ENCODE measurements around the gene PLA1A. TPM values are rescaled to one million over a fixed set of nuclear protein-coding genes. Genes with fewer than 3 reads are reported as not detected.
A peak's percentile ranks its signal among the peaks of the same experiment; 100 is the strongest.
"Not testable (repeated sequence)": the region's sequence is repeated elsewhere in the genome, so short reads cannot be mapped to it uniquely, and the experiment has no call there.

The PLA1A gene
- total and polyA plus RNA-seq, 12 donors = 0.55 to 19.3 (median 1.9) TPM

GRCh38 chr3:119675188-119675874 lies 77.6 kb downstream of the PLA1A start:
- peaks cover 0 to 50% (median 17%) of the 10 kb centered on the region in 9 donors for H3K36me3 ChIP-seq
- no peaks in the 10 kb centered on the region for H3K27me3 ChIP-seq
- DNase-seq (no peak), ATAC-seq (no peak)
- H3K4me3 ChIP-seq = peak overlapping the region in 7 of 10 donors; percentile 55 to 81 (median 72)
- peaks cover 3 to 51% (median 37%) of the 10 kb centered on the region in 9 donors for H3K4me1 ChIP-seq
- intact Hi-C loops (cut with DNase I) = loop anchor here in 7 of 10 donors (2.0 to 10.0 kb wide), 11 partner anchors 78 to 401 kb away; partner anchors contain the start of genes PLA1A (in 2 of the 7), ADPRH (in 1 of the 7) and TIMMDC1 (in 1 of the 7)
- WGBS, 2 donors = 50 to 68% methylated on average over 5 of the region's 5 CpGs
- TF ChIP-seq CTCF (IDR thresholded peaks at IDR 0.05) = no peak
- no peaks in the 10 kb centered on the region for H3K9me3 ChIP-seq
- peak overlapping the region; percentile 89 to 98 (median 96) for H3K27ac ChIP-seq

- ATAC-seq (no peak), DNase-seq (no peak)
- WGBS, 2 donors = 27 to 35% methylated on average over 1 of the region's 1 CpG
- H3K4me3 ChIP-seq = peak overlapping the region; percentile 53 to 81 (median 70)
- no peaks in the 10 kb centered on the region for H3K9me3 ChIP-seq
- no peaks in the 10 kb centered on the region for H3K27me3 ChIP-seq
- no peak for TF ChIP-seq CTCF (IDR thresholded peaks at IDR 0.05)
- H3K36me3 ChIP-seq = peaks cover 0 to 44% (median 13%) of the 10 kb centered on the region in 9 donors
- peak overlapping the region; percentile 89 to 98 (median 96) for H3K27ac ChIP-seq
- intact Hi-C loops (cut with DNase I) = loop anchor here in 7 of 10 donors (2.0 to 10.0 kb wide), 11 partner anchors 79 to 401 kb away; partner anchors contain the start of genes PLA1A (in 2 of the 7), ADPRH (in 1 of the 7) and TIMMDC1 (in 1 of the 7)
- H3K4me1 ChIP-seq = peaks cover 4 to 50% (median 36%) of the 10 kb centered on the region in 9 donors
These were observed 78.3 kb downstream of the PLA1A start for GRCh38 chr3:119676020-119676419.

- Histone ChIP-seq H3K9me3 (no peaks in the 10 kb centered on the region), H3K27ac (peak within 1 kb of the TSS; percentile 89 to 98 (median 96)), H3K36me3 (peaks cover 0 to 34% (median 11%) of the 10 kb centered on the region in 9 donors), H3K27me3 (no peaks in the 10 kb centered on the region), H3K4me1 (peaks cover 6 to 45% (median 34%) of the 10 kb centered on the region in 9 donors), H3K4me3 (peak within 1 kb of the TSS; percentile 53 to 81 (median 70))
- TF ChIP-seq CTCF (IDR thresholded peaks at IDR 0.05) = no peak
- WGBS, 2 donors = 0 to 1% methylated on average over 53 to 54 of the region's 54 CpGs
- intact Hi-C loops (cut with DNase I) = loop anchor here in 7 of 10 donors (1.0 to 10.0 kb wide), 12 partner anchors 80 to 402 kb away; partner anchors contain the start of genes PLA1A (in 2 of the 7), TIMMDC1 (in 2 of the 7) and ADPRH (in 1 of the 7)
- DNase-seq (peak; percentile 91 to 96), ATAC-seq (peak; percentile 86 to 94 (median 91))
These were observed 79.3 kb downstream of the PLA1A start, which contains the start of gene COX17 for GRCh38 chr3:119676771-119677640. COX17 (minus strand) TSS chr3:119677406; CDS start chr3:119677310, 96 bp downstream.

GRCh38 chr3:119677641-119677934 lies 79.9 kb downstream of the PLA1A start:
- peaks cover 6 to 39% (median 30%) of the 10 kb centered on the region in 9 donors for H3K4me1 ChIP-seq
- peak overlapping the region; percentile 53 to 81 (median 70) for H3K4me3 ChIP-seq
- H3K9me3 ChIP-seq = no peaks in the 10 kb centered on the region
- peak overlapping the region; percentile 89 to 98 (median 96) for H3K27ac ChIP-seq
- no peak for TF ChIP-seq CTCF (IDR thresholded peaks at IDR 0.05)
- ATAC-seq (no peak), DNase-seq (no peak)
- intact Hi-C loops (cut with DNase I) = loop anchor here in 7 of 10 donors (1.0 to 10.0 kb wide), 12 partner anchors 80 to 403 kb away; partner anchors contain the start of genes PLA1A (in 2 of the 7), TIMMDC1 (in 2 of the 7) and ADPRH (in 1 of the 7)
- H3K36me3 ChIP-seq = peaks cover 0 to 28% (median 11%) of the 10 kb centered on the region in 9 donors
- no peaks in the 10 kb centered on the region for H3K27me3 ChIP-seq
- 7 to 15% methylated on average over 6 of the region's 6 CpGs for WGBS, 2 donors

GRCh38 chr3:119678209-119678608 lies 80.5 kb downstream of the PLA1A start:
- not testable (repeated sequence) for H3K4me3 ChIP-seq, DNase-seq, H3K9me3 ChIP-seq, H3K27me3 ChIP-seq, ATAC-seq
- WGBS, 2 donors = 97 to 98% methylated on average over 10 of the region's 10 CpGs
- Histone ChIP-seq H3K36me3 (peaks cover 0 to 22% (median 5%) of the 10 kb centered on the region in 9 donors), H3K4me1 (peaks cover 3 to 33% (median 24%) of the 10 kb centered on the region in 9 donors), H3K27ac (peak overlapping the region in 6 of 10 donors; percentile 89 to 98 (median 96))
- intact Hi-C loops (cut with DNase I) = loop anchor here in 7 of 10 donors (5.0 to 10.0 kb wide), 10 partner anchors 81 to 403 kb away; partner anchors contain the start of genes PLA1A (in 2 of the 7), ADPRH (in 1 of the 7) and TIMMDC1 (in 1 of the 7)

Measured in heart right ventricle (tissue), 16 donors.